GM20000 (cell line): Measurements from ENCODE around the gene ANXA6.

Experiments used
- DNase-seq: peaks from one replicate; pipeline ENCODE4 v3.0.0; 2012; ENCODE audit warnings: low spot score
- CTCF ChIP-seq: IDR thresholded peaks from 2 replicates; pipeline ENCODE4 v1.5.1; 2012; ENCODE audit warnings: mild to moderate bottlenecking, control low read depth; ENCODE audit errors: extremely low read depth, missing control alignments

Gene ANXA6

GRCh38 chr5:151086192-151086869 is 71.2 kb downstream of the ANXA6 start:
- DNase-seq: no peak
- TF ChIP-seq CTCF: no peak

DNA sequence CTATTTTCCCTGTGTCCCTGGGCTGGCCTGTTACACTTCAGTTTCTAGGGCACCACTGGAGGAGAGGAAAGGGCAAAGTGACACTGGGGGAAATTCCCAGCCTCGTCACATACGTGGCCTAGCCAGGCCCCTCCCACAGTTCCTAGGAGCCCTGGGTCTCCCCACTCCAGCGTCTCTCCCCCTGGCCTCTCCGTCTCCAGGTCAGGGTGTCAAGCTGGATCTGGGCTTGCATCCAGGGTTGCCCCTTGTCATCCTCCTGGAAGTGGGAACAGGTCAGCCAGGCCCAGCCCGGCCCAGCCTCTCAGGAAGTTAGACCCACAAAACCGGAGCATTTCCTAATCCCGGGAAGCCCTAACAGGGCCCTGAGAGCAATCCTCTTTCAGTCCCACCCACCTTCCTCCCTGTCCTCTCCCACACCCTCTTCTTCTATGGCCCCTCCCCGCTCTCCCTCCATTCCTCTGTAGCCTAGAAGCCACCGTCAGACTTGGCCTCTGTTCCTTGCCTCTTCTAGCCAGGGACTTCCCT is 72.0 kb downstream of the ANXA6 start:
- TF ChIP-seq CTCF: no peak
- DNase-seq: peak; percentile 47

DNA sequence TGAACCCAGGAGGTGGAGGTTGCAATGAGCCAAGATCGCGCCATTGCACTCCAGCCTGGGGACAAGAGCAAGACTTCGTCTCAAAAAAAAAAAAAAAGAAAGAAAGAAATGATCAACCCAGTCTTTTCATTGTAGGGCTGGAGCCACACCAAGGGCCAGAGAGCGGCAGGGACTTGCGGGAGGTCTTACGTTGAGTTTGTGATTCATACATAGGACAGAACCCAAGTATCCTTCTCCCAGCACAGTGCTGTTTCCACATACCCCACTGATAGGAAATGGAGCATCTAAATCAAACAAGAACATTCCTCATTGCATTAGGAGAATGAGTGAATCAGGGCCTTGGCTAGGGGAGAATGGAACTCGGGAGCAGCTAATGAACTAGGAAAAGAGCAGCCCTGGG is 73.2 kb downstream of the ANXA6 start:
- TF ChIP-seq CTCF: no peak
- DNase-seq: no peak

DNA sequence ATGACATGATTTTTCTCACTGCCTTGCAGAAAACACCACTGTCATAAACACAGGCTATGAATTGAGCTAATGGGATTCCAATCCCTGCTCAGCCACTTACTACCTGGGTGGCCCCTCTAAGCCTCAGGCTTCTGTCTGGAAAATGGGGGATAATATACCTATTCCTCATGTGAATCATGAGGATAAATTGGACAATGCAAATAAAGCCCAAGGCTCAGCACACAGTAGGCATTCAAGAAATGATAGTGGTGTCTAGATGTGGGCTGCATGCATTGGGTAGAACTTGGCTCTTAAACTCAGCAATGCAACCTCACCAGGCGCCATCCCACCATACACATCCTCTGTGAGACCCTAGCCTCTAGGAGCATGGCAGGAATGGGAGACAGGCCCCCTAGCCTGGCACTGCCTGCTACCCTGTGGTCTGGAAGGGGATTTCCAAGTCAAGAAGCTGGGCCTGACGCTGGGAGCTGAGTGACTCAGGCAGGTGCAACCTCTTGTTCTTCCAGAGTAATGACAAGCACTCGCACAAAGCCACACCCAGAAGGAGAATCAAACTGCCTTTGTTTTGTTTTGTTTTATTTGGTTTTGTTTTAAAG is 74.4 kb downstream of the ANXA6 start:
- TF ChIP-seq CTCF: no peak
- DNase-seq: no peak

DNA sequence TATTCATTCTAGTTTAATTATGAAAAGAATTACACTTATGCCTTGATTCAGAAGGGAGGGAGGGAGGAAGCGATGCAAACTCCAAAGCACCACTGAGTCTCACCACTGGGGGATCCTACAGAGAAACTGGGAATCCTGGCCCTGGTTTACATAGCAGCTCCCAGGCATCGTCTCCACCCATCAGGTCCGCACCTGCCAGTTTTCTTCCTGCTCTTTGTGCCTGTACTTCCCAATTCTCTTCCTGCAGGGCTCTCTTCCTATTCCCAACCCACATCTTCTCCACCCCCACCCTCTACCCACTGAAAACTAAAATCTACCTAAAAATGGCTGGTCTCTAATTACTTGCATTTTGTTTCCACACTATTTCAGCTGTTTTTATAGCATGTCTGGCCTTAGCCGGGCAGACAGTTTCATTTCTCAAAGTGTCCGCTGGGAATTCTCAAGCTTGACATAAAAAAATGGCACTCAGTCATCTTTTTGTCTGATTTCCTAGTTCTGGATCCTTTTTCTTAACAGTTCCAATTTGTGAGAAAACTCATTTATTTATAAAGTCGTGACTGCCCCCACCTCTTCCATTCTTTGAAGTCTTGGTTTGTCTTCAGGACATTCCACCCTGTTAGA is 75.2 kb downstream of the ANXA6 start:
- no peak for DNase-seq
- no peak for TF ChIP-seq CTCF

DNA sequence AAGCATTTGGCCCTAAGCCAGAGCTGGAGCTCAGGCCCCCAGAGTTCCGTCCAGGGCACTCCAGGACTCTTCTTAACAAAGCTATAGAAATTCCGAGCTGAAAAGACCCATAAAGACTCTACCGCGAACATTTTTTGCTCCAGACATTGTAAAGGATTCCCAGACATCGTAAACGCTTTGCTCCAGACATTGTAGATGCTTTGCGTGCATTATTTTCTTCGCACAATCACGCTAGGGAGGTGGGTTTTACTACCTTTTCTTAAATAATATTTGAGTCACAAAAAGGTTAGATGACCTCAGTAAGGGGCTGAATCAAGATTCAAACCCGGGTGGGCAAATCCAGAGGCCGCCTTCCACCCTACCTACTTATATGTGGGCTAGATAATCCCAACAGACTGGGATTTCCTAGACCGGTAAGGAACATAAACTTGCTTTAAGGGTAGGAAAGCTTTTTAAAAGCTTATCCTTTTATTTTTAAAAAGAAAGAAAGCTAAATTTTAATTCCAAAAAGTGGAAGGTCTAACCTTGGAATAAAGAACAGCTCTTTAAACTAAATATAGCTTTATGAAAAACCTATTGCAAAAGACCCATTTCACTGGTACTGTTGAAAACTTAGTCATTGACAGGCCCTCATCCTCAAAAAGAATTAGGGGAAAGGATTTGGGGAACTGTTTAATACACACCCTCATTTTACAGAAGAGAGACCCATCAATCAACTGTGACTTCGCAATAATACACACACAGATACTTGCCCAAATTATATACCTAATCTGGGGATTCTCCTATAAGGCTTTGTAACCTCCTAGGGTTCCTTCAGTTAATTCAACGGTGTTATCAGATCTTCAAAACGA is 75.9 kb downstream of the ANXA6 start:
- no peak for DNase-seq

More for the DNA sequence above, 75.9 kb downstream of the ANXA6 start:
- no peak for TF ChIP-seq CTCF
